Loucy (cell line): ENCODE measurements around the gene PCK1.

Experiments used
- H2AFZ ChIP-seq: fragments of 200-600 bp; sonication (generic); 2 replicates; pipeline ENCODE4 v1.6.0; 2016; ENCODE audit warnings: antibody characterized with exemption, mild to moderate bottlenecking, low read length, moderate library complexity
- H3F3A ChIP-seq: fragments of 200-600 bp; 2 replicates; pipeline ENCODE4 v1.6.0; 2016; ENCODE audit warnings: antibody characterized with exemption, low read depth, mild to moderate bottlenecking
- H3K27me3 ChIP-seq: fragments of 200-600 bp; sonication (generic); 2 replicates; pipeline ENCODE4 v1.6.1; 2014; ENCODE audit warnings: low read length, mild to moderate bottlenecking; ENCODE audit not compliant: insufficient read depth, poor library complexity, severe bottlenecking
- H3K36me3 ChIP-seq: fragments of 200-600 bp; sonication (generic); 2 replicates; pipeline ENCODE4 v1.6.1; 2016; ENCODE audit warnings: low read length; ENCODE audit not compliant: insufficient read depth
- H3K4me1 ChIP-seq: fragments of 200-600 bp; sonication (generic); 2 replicates; pipeline ENCODE4 v1.5.1; 2014; ENCODE audit warnings: low read length, mild to moderate bottlenecking; ENCODE audit not compliant: insufficient read depth, poor library complexity, severe bottlenecking
- H3K4me2 ChIP-seq: fragments of 200-600 bp; sonication (generic); 2 replicates; pipeline ENCODE4 v1.6.0; 2014; ENCODE audit warnings: antibody characterized with exemption, low read length, low read depth, mild to moderate bottlenecking; ENCODE audit not compliant: poor library complexity, severe bottlenecking
- H3K4me3 ChIP-seq: fragments of 200-600 bp; sonication (generic); 2 replicates; pipeline ENCODE4 v1.5.1; 2014; ENCODE audit warnings: low read length, mild to moderate bottlenecking, mixed read lengths; ENCODE audit not compliant: poor library complexity, severe bottlenecking
- H3K79me2 ChIP-seq: fragments of 200-600 bp; sonication (generic); 2 replicates; pipeline ENCODE4 v1.6.1; 2014; ENCODE audit warnings: low read length; ENCODE audit not compliant: insufficient read depth
- H3K9ac ChIP-seq: fragments of 200-600 bp; sonication (generic); 2 replicates; pipeline ENCODE4 v1.6.0; 2014; ENCODE audit warnings: mild to moderate bottlenecking, low read depth, low read length, moderate library complexity; ENCODE audit not compliant: poor library complexity, severe bottlenecking
- H3K9me2 ChIP-seq: fragments of 200-600 bp; sonication (generic); replicated peaks from 2 replicates; pipeline ENCODE4 v1.6.1; 2016; ENCODE audit warnings: low read depth, low read length, mixed read lengths
- H3K9me3 ChIP-seq: fragments of 200-600 bp; sonication (generic); 2 replicates; pipeline ENCODE4 v1.6.1; 2014; ENCODE audit warnings: mild to moderate bottlenecking, antibody characterized with exemption, low read length, low read depth; ENCODE audit not compliant: insufficient read depth
- H4K20me1 ChIP-seq: fragments of 200-600 bp; sonication (generic); 2 replicates; pipeline ENCODE4 v1.6.0; 2014; ENCODE audit warnings: antibody characterized with exemption, low read length, mild to moderate bottlenecking; ENCODE audit not compliant: insufficient read depth, poor library complexity, severe bottlenecking
- EZH2phosphoT487 ChIP-seq: fragments of 200-600 bp; IDR thresholded peaks from 2 replicates; pipeline ENCODE4 v1.6.1; 2018; ENCODE audit warnings: antibody characterized with exemption, mild to moderate bottlenecking, moderate library complexity, borderline replicate concordance
- TF ChIP-seq, protein P1 (sequence below): fragments of 200-600 bp; sonication (generic); conservative IDR thresholded peaks from 2 replicates; pipeline ENCODE4 v1.5.1; 2014; ENCODE audit warnings: mild to moderate bottlenecking, antibody characterized with exemption, low read length

PCK1 gene

DNA sequence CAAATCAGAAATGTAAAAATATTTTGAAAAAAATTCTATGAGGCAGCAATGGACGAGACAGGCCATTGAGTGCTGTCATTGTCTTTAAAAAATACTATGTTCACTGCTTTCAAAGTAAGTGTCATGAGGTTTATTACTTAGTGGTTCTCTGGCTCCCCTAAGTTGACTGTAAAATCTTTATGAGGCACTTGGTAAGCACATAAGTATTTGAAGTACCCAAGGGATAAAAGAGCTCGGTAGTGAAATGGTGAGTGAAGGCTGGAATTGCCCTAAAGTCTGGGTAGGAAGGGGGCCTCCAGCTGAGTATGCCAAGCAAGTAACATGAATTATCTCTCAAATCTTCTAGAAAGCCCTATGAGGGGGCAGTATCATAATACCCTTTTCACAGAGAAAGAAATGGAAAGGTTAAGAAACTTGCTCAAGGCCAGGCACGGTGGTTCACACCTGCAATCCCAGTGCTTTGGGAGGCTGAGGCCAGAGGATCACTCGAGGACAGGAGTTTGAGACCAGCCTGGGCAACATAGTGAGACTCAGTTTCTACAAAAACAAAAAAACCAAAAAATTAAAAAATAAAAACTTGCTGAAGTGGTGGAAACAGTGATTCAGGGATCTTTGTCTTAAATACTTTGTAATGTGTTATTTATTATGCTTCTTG, 30.5 kb upstream of the PCK1 start:
- TF ChIP-seq EZH2phosphoT487, result no peak
- TF ChIP-seq, protein P1, sequence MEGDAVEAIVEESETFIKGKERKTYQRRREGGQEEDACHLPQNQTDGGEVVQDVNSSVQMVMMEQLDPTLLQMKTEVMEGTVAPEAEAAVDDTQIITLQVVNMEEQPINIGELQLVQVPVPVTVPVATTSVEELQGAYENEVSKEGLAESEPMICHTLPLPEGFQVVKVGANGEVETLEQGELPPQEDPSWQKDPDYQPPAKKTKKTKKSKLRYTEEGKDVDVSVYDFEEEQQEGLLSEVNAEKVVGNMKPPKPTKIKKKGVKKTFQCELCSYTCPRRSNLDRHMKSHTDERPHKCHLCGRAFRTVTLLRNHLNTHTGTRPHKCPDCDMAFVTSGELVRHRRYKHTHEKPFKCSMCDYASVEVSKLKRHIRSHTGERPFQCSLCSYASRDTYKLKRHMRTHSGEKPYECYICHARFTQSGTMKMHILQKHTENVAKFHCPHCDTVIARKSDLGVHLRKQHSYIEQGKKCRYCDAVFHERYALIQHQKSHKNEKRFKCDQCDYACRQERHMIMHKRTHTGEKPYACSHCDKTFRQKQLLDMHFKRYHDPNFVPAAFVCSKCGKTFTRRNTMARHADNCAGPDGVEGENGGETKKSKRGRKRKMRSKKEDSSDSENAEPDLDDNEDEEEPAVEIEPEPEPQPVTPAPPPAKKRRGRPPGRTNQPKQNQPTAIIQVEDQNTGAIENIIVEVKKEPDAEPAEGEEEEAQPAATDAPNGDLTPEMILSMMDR, result no peak
- H3K79me2 ChIP-seq, result no peaks in the 10 kb centered on the region
- H3K4me3 ChIP-seq, result no peak overlapping the region
- no peaks in the 10 kb centered on the region for H3K9me3 ChIP-seq
- H3K9ac ChIP-seq, result no peak overlapping the region
- no peaks in the 10 kb centered on the region for H3K4me1 ChIP-seq
- no peak overlapping the region for H2AFZ ChIP-seq
- H3K4me2 ChIP-seq, result no peak overlapping the region
- H4K20me1 ChIP-seq, result no peaks in the 10 kb centered on the region
- H3F3A ChIP-seq, result no peaks in the 10 kb centered on the region
- H3K9me2 ChIP-seq, result no peaks in the 10 kb centered on the region
- H3K27me3 ChIP-seq, result no peaks in the 10 kb centered on the region
- H3K36me3 ChIP-seq, result no peaks in the 10 kb centered on the region

DNA sequence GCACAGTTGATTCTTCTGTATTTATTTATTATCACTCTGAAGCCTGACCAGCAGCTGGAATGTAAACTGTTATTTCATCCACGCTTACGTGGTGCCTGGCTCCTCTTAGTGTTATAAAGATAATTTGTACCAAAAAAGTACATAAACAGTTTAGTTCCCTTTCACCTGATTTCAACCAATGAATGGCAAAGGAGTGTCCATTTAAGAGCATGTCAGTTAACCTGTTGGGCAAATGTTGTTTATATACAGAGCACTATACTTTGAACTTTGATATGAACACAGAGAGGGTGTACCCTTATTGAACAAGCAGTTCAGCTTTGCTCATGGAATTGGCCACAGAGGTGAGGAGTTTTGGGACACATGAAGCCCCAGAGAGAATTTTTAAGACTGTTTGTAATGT, 28.8 kb upstream of the PCK1 start:
- no peaks in the 10 kb centered on the region for H3K9me3 ChIP-seq
- H3K36me3 ChIP-seq, result no peaks in the 10 kb centered on the region
- H2AFZ ChIP-seq, result no peak overlapping the region
- no peaks in the 10 kb centered on the region for H3F3A ChIP-seq
- no peaks in the 10 kb centered on the region for H3K27me3 ChIP-seq
- H3K79me2 ChIP-seq, result no peaks in the 10 kb centered on the region
- no peak overlapping the region for H3K4me2 ChIP-seq
- no peak overlapping the region for H3K9ac ChIP-seq
- H3K4me3 ChIP-seq, result no peak overlapping the region
- TF ChIP-seq EZH2phosphoT487, result no peak
- TF ChIP-seq, protein P1, result no peak
- no peaks in the 10 kb centered on the region for H3K4me1 ChIP-seq
- no peaks in the 10 kb centered on the region for H4K20me1 ChIP-seq
- H3K9me2 ChIP-seq, result no peaks in the 10 kb centered on the region

DNA sequence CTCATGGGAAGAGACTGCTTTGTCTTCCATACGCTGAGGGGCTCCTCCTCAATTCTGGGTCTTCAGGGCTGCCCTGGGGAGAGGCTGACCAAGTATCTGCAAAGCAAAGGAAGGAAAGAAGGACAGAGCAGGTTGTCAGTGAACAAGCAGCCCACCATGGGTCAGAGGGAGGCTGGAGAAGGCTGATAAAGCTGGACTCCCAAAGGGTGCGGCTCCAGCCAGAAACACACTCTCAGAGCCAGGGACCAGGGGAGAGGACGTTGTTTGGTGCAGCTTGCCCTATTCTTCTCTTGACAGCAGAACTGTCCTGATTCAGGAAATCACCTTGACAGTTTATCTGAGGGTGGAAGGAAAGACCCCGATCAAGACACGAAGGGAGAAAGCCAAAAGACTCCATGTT, 25.6 kb upstream of the PCK1 start:
- Histone ChIP-seq H3K4me1 (no peaks in the 10 kb centered on the region), H3K79me2 (no peaks in the 10 kb centered on the region), H3K36me3 (no peaks in the 10 kb centered on the region), H3K4me2 (no peak overlapping the region), H3F3A (no peaks in the 10 kb centered on the region), H3K9me2 (no peaks in the 10 kb centered on the region), H3K4me3 (no peak overlapping the region), H3K9me3 (no peaks in the 10 kb centered on the region), H3K9ac (no peak overlapping the region), H3K27me3 (no peaks in the 10 kb centered on the region), H2AFZ (no peak overlapping the region), H4K20me1 (no peaks in the 10 kb centered on the region)
- TF ChIP-seq EZH2phosphoT487, result no peak
- TF ChIP-seq, protein P1, result no peak
